Subcutaneous adipose tissue (tissue), 4 donors: ENCODE data around the gene TIGD2. TPM values are rescaled to one million over a fixed set of nuclear protein-coding genes. Genes with fewer than 3 reads are reported as not detected.

Experiments
- CTCF ChIP-seq: fragments of 450-650 bp; IDR thresholded peaks from one replicate; pipeline ENCODE4 v1.5.1; 2016; ENCODE audit warnings: low read depth, mild to moderate bottlenecking, control low read depth, antibody characterized with exemption, moderate library complexity
- total RNA-seq, 4 donors: library from RNA; depleted of rRNA; stranded (reverse); fragments of >200 nt; gene quantifications; one replicate each; pipeline ENCODE4 v1.1.0, GENCODE V29; 2016

The TIGD2 gene
- total RNA-seq, 4 donors from 2014 or later, result 4.1 to 9.8 (median 5.2) TPM

DNA sequence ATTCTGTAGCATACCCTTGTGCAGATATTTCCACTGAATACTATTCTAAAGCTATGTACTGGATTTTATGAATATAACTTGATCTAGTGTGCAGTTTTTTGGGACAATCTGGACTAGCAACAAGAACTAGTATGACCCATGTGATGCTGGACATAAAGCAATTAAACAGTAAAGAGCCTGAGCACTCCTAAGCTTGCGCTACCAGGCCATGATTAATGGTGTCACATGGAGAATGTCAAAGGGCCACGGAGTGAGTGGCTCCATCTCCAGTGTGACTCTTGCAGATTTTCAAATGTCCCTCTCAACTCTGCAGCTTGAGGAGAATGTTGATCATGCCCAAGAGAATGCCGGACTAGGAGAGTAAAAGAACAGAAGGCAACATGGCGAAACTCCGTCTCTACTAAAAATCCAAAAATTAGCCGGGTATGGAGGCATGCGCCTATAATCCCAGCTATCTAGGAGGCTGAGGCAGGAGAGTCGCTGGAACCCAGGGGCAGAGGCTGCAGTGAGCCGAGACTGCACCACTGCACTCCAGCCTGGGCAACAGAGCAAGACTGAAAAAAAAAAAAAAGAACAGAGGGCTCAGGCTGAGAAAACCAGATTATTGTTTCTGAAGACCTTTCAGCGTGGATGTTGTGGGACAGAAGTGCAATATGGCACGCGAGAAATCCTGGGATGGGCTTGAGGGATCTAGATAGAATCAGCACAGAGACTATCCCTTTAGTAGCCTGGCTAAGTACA is 45.0 kb downstream of the TIGD2 start:
- TF ChIP-seq CTCF, result no peak

DNA sequence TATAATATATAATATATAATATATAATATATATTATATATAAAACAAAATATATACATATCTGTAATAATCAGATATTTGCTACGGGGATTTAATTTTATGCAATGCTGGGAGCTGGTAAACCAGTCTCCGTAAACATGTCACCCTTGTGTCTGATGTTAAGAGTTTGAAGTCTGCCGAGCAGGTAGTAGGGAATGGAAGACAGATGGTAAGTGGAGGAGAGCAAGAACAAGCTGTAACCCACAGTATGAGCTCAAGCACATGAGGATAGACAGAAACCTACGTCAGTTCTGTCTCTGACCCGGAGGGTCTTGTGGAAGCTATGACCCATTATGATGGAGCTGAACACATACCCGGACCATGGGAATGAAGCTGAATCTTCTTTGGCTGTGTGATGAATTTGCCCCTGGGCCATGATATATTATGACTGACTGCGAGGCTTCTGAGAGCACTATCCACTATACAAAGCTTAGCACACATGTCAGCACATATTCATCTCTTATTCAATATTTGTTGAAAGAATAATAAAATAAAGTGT is 46.2 kb downstream of the TIGD2 start:
- no peak for TF ChIP-seq CTCF

DNA sequence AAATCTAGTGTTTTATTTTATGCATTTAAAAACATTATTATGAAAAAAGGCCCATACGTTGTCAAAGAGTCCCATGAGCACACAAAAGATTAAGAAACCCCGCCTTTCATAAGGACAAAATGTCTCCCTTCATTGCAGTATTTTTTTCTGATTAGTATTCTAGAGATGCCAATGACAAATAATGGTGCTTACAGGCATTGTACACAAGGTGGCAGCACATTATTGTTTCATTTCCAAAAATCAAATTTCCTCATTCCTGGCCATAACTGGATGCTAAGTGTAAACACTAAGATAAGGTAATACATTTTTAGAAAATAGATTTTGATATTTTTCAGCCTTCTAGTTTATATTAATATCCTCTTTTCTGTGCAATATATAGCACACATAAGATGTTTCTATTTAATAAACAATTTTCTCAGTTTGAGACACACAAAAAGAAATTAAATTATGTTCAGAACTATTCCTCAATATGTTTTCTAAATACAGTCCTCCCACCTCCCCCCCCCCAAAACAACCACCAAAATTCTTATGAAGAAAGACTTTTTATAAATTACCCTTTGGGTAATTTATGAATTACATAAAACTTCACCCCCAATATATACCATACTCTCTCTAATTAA is 47.7 kb downstream of the TIGD2 start:
- no peak for TF ChIP-seq CTCF

- no peak for TF ChIP-seq CTCF
Measured at GRCh38 chr4:89160806-89161205, 49.5 kb downstream of the TIGD2 start.

GRCh38 chr4:89161841-89162240 is 50.5 kb downstream of the TIGD2 start:
- no peak for TF ChIP-seq CTCF

- no peak for TF ChIP-seq CTCF
Measured at GRCh38 chr4:89162496-89162895, 51.2 kb downstream of the TIGD2 start.

GRCh38 chr4:89162987-89163386 is 51.7 kb downstream of the TIGD2 start:
- TF ChIP-seq CTCF, result no peak
